Measurements from ENCODE around the gene NELL1. TPM values are rescaled to one million over a fixed set of nuclear protein-coding genes. Genes with fewer than 3 reads are reported as not detected.

NELL1 gene
- total and polyA plus RNA-seq, 2 donors = 1.4 to 4.3 TPM

DNA sequence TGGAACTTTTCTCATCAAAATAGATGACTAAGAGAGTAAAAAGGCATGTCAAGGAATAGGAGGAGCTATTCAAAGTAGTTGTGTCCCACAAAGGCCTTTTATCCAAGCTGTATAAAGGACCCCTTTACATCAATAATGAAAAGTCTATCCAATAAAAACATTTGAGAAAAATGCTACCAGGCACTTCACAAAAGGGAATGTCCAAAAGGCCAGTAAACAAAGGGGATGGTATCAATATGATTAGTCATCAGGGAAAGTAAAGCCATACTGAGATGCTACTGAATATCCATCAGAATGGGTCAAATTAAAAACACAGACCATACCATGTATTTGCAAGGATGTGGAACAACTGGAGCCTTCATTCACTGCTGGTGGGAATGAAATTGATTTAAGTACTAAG, 224.9 kb downstream of the NELL1 start:
- no peak overlapping the region for H3K27ac ChIP-seq (ENCODE audit: low read depth in 1 of 2, low read length in 1 of 2)
- DNase-seq (ENCODE audit: low read depth in 6 of 9, low spot score in 9 of 9) = no peak
- peaks cover 0 to 5% of the 10 kb centered on the region in 2 donors for H3K9me3 ChIP-seq (ENCODE audit: control insufficient read depth in 2 of 2, insufficient read depth in 1 of 2, low read length in 1 of 2)
- H3K4me3 ChIP-seq (ENCODE audit: low read length in 2 of 2) = no peak overlapping the region
- H3K4me1 ChIP-seq (ENCODE audit: control insufficient read depth in 2 of 2, insufficient read depth in 2 of 2, low read length in 2 of 2) = no peaks in the 10 kb centered on the region
- no peaks in the 10 kb centered on the region for H3K36me3 ChIP-seq (ENCODE audit: control insufficient read depth in 2 of 2, insufficient read depth in 2 of 2, low read length in 1 of 2)
- no peaks in the 10 kb centered on the region for H3K27me3 ChIP-seq (ENCODE audit: control insufficient read depth in 2 of 2, insufficient read depth in 1 of 2, low read length in 1 of 2)

GRCh38 chr11:20909995-20910726, 240.8 kb downstream of the NELL1 start:
- Histone ChIP-seq H3K27me3 (ENCODE audit: control insufficient read depth in 2 of 2, insufficient read depth in 1 of 2, low read length in 1 of 2) (no peaks in the 10 kb centered on the region), H3K36me3 (ENCODE audit: control insufficient read depth in 2 of 2, insufficient read depth in 2 of 2, low read length in 1 of 2) (no peaks in the 10 kb centered on the region), H3K4me3 (ENCODE audit: low read length in 2 of 2) (no peak overlapping the region), H3K9me3 (ENCODE audit: control insufficient read depth in 2 of 2, insufficient read depth in 1 of 2, low read length in 1 of 2) (no peaks in the 10 kb centered on the region), H3K4me1 (ENCODE audit: control insufficient read depth in 2 of 2, insufficient read depth in 2 of 2, low read length in 2 of 2) (no peaks in the 10 kb centered on the region), H3K27ac (ENCODE audit: low read depth in 1 of 2, low read length in 1 of 2) (no peak overlapping the region)
- DNase-seq (ENCODE audit: low read depth in 6 of 9, low spot score in 9 of 9) = no peak
- WGBS = 92% methylated on average over 7 of the region's 7 CpGs

GRCh38 chr11:20910733-20911132, 241.3 kb downstream of the NELL1 start:
- H3K4me3 ChIP-seq (ENCODE audit: low read length in 2 of 2) = no peak overlapping the region
- H3K4me1 ChIP-seq (ENCODE audit: control insufficient read depth in 2 of 2, insufficient read depth in 2 of 2, low read length in 2 of 2) = no peaks in the 10 kb centered on the region
- DNase-seq (ENCODE audit: low read depth in 6 of 9, low spot score in 9 of 9) = no peak
- no peaks in the 10 kb centered on the region for H3K9me3 ChIP-seq (ENCODE audit: control insufficient read depth in 2 of 2, insufficient read depth in 1 of 2, low read length in 1 of 2)
- H3K27ac ChIP-seq (ENCODE audit: low read depth in 1 of 2, low read length in 1 of 2) = no peak overlapping the region
- no peaks in the 10 kb centered on the region for H3K36me3 ChIP-seq (ENCODE audit: control insufficient read depth in 2 of 2, insufficient read depth in 2 of 2, low read length in 1 of 2)
- H3K27me3 ChIP-seq (ENCODE audit: control insufficient read depth in 2 of 2, insufficient read depth in 1 of 2, low read length in 1 of 2) = no peaks in the 10 kb centered on the region

GRCh38 chr11:20912065-20912821, 242.9 kb downstream of the NELL1 start:
- H3K27ac ChIP-seq (ENCODE audit: low read depth in 1 of 2, low read length in 1 of 2) = no peak overlapping the region
- no peak for DNase-seq (ENCODE audit: low read depth in 6 of 9, low spot score in 9 of 9)
- 48% methylated on average over 2 of the region's 2 CpGs for WGBS
- H3K4me3 ChIP-seq (ENCODE audit: low read length in 2 of 2) = no peak overlapping the region
- H3K36me3 ChIP-seq (ENCODE audit: control insufficient read depth in 2 of 2, insufficient read depth in 2 of 2, low read length in 1 of 2) = no peaks in the 10 kb centered on the region
- no peaks in the 10 kb centered on the region for H3K4me1 ChIP-seq (ENCODE audit: control insufficient read depth in 2 of 2, insufficient read depth in 2 of 2, low read length in 2 of 2)
- no peaks in the 10 kb centered on the region for H3K9me3 ChIP-seq (ENCODE audit: control insufficient read depth in 2 of 2, insufficient read depth in 1 of 2, low read length in 1 of 2)
- H3K27me3 ChIP-seq (ENCODE audit: control insufficient read depth in 2 of 2, insufficient read depth in 1 of 2, low read length in 1 of 2) = no peaks in the 10 kb centered on the region

GRCh38 chr11:20912922-20913512, 243.6 kb downstream of the NELL1 start:
- no peak overlapping the region for H3K4me3 ChIP-seq (ENCODE audit: low read length in 2 of 2)
- H3K36me3 ChIP-seq (ENCODE audit: control insufficient read depth in 2 of 2, insufficient read depth in 2 of 2, low read length in 1 of 2) = no peaks in the 10 kb centered on the region
- no peak for DNase-seq (ENCODE audit: low read depth in 6 of 9, low spot score in 9 of 9)
- H3K27me3 ChIP-seq (ENCODE audit: control insufficient read depth in 2 of 2, insufficient read depth in 1 of 2, low read length in 1 of 2) = no peaks in the 10 kb centered on the region
- H3K4me1 ChIP-seq (ENCODE audit: control insufficient read depth in 2 of 2, insufficient read depth in 2 of 2, low read length in 2 of 2) = no peaks in the 10 kb centered on the region
- WGBS = 15% methylated on average over 4 of the region's 4 CpGs
- H3K27ac ChIP-seq (ENCODE audit: low read depth in 1 of 2, low read length in 1 of 2) = no peak overlapping the region
- no peaks in the 10 kb centered on the region for H3K9me3 ChIP-seq (ENCODE audit: control insufficient read depth in 2 of 2, insufficient read depth in 1 of 2, low read length in 1 of 2)

DNA sequence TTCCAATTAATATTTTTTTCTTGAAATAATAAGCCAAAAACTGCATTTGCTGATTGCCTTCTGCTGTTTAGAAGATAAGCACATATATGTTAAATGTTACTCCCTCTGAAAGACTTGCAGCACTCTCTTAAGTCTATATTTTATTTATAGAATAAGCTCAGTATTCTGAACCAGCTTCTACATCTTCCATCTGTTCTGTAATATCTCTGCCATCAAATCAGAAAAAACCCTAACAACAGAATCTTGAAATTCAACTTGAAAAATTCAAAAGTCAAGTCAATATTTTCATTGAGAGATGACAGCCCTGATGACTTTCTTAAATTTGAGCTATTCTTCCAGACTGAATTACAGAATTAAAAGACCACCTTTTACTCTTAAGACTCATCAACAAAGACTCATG, 247.9 kb downstream of the NELL1 start:
- DNase-seq (ENCODE audit: low read depth in 6 of 9, low spot score in 9 of 9) = no peak
- Histone ChIP-seq H3K4me1 (ENCODE audit: control insufficient read depth in 2 of 2, insufficient read depth in 2 of 2, low read length in 2 of 2) (no peaks in the 10 kb centered on the region), H3K4me3 (ENCODE audit: low read length in 2 of 2) (no peak overlapping the region), H3K9me3 (ENCODE audit: control insufficient read depth in 2 of 2, insufficient read depth in 1 of 2, low read length in 1 of 2) (no peaks in the 10 kb centered on the region), H3K27ac (ENCODE audit: low read depth in 1 of 2, low read length in 1 of 2) (no peak overlapping the region), H3K36me3 (ENCODE audit: control insufficient read depth in 2 of 2, insufficient read depth in 2 of 2, low read length in 1 of 2) (no peaks in the 10 kb centered on the region), H3K27me3 (ENCODE audit: control insufficient read depth in 2 of 2, insufficient read depth in 1 of 2, low read length in 1 of 2) (no peaks in the 10 kb centered on the region)

DNA sequence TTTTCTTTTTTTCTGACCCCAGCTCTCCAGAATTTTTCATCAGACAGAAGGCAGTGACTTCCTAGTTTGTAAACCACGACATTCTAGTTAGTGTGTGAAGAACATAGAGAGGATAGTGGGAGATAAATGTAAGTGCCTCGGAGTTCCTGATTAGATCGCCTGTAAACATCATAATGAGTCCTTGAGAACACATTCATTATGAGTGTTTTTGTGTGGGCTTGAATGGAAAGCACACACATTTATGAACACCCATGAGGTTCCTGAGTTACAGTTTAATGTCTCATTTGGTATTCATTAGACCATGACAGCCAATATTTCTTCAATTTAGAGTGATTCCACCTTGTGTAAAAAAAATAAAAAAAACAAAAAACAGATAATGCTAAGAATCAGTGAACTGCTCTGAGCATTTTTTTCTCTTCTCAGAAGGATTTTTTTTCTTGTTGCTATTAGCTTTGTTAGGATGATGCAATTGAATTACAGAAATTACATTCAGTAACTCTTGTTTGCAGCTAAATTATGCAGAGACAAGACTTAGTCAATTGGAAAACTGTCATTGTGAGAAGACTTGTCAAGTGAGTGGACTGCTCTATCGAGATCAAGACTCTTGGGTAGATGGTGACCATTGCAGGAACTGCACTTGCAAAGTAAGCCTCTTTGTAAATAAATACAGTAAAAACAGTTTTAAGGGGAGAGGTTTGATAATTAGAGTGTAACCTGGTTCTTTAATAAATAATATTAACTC, 257.6 kb downstream of the NELL1 start:
- Histone ChIP-seq H3K9me3 (ENCODE audit: control insufficient read depth in 2 of 2, insufficient read depth in 1 of 2, low read length in 1 of 2) (no peaks in the 10 kb centered on the region), H3K4me3 (ENCODE audit: low read length in 2 of 2) (no peak overlapping the region), H3K27ac (ENCODE audit: low read depth in 1 of 2, low read length in 1 of 2) (no peak overlapping the region), H3K4me1 (ENCODE audit: control insufficient read depth in 2 of 2, insufficient read depth in 2 of 2, low read length in 2 of 2) (no peaks in the 10 kb centered on the region), H3K27me3 (ENCODE audit: control insufficient read depth in 2 of 2, insufficient read depth in 1 of 2, low read length in 1 of 2) (no peaks in the 10 kb centered on the region), H3K36me3 (ENCODE audit: control insufficient read depth in 2 of 2, insufficient read depth in 2 of 2, low read length in 1 of 2) (no peaks in the 10 kb centered on the region)
- no peak for DNase-seq (ENCODE audit: low read depth in 6 of 9, low spot score in 9 of 9)
- WGBS = 84% methylated on average over 4 of the region's 4 CpGs

GRCh38 chr11:20931029-20931428, 261.6 kb downstream of the NELL1 start:
- 86% methylated on average over 3 of the region's 3 CpGs for WGBS
- DNase-seq (ENCODE audit: low read depth in 6 of 9, low spot score in 9 of 9) = no peak
- H3K4me1 ChIP-seq (ENCODE audit: control insufficient read depth in 2 of 2, insufficient read depth in 2 of 2, low read length in 2 of 2) = no peaks in the 10 kb centered on the region
- H3K4me3 ChIP-seq (ENCODE audit: low read length in 2 of 2) = no peak overlapping the region
- H3K27me3 ChIP-seq (ENCODE audit: control insufficient read depth in 2 of 2, insufficient read depth in 1 of 2, low read length in 1 of 2) = no peaks in the 10 kb centered on the region
- no peaks in the 10 kb centered on the region for H3K36me3 ChIP-seq (ENCODE audit: control insufficient read depth in 2 of 2, insufficient read depth in 2 of 2, low read length in 1 of 2)
- no peaks in the 10 kb centered on the region for H3K9me3 ChIP-seq (ENCODE audit: control insufficient read depth in 2 of 2, insufficient read depth in 1 of 2, low read length in 1 of 2)
- H3K27ac ChIP-seq (ENCODE audit: low read depth in 1 of 2, low read length in 1 of 2) = no peak overlapping the region

- DNase-seq (ENCODE audit: low read depth in 6 of 9, low spot score in 9 of 9) = no peak
- Histone ChIP-seq H3K27ac (ENCODE audit: low read depth in 1 of 2, low read length in 1 of 2) (no peak overlapping the region), H3K4me3 (ENCODE audit: low read length in 2 of 2) (no peak overlapping the region), H3K9me3 (ENCODE audit: control insufficient read depth in 2 of 2, insufficient read depth in 1 of 2, low read length in 1 of 2) (no peaks in the 10 kb centered on the region), H3K4me1 (ENCODE audit: control insufficient read depth in 2 of 2, insufficient read depth in 2 of 2, low read length in 2 of 2) (no peaks in the 10 kb centered on the region), H3K27me3 (ENCODE audit: control insufficient read depth in 2 of 2, insufficient read depth in 1 of 2, low read length in 1 of 2) (no peaks in the 10 kb centered on the region), H3K36me3 (ENCODE audit: control insufficient read depth in 2 of 2, insufficient read depth in 2 of 2, low read length in 1 of 2) (no peaks in the 10 kb centered on the region)
- 86% methylated on average over 3 of the region's 3 CpGs for WGBS
Measured at GRCh38 chr11:20933086-20933485, 263.7 kb downstream of the NELL1 start.
